ENCODE measurements around the gene GLP1R. TPM values are rescaled to one million over a fixed set of nuclear protein-coding genes. Genes with fewer than 3 reads are reported as not detected.

Gene GLP1R
- total RNA-seq, 1 experiment from 2014 or later: not detected

DNA sequence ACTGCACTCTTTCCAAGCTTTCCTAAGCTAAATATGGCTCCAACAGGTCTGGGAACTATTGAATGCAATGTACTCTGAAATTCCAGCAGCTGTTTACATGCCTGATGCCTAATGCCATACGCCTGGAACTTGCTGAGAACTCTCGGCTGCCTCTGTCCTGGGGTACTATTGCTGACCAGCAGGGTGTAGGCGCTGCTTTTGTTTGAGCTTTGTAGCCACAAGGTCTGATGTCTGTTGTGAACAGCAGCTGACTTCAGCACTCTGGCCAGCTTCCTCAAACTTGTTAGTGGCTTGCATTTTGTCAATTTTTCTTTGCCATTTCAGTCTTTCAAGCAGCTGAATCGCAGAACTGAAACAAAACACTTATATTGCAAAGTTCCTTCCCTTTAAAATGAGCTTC, 39.8 kb downstream of the GLP1R start:
- intact Hi-C loops (cut with micrococcal nuclease; ENCODE audit: unreplicated experiment): no loop called here
- POLR2A ChIA-PET (ENCODE audit: low non-redundant PET): no interaction called here
- CTCF ChIA-PET: interaction anchor here (0.7 kb wide), 1 partner anchor 1855 kb away, joined by 3 read pairs; no protein-coding TSS in a partner anchor
- Histone ChIP-seq H3K4me1 (ENCODE audit: insufficient read depth, low read length, poor library complexity, severe bottlenecking) (no peaks in the 10 kb centered on the region), H3K27ac (ENCODE audit: low read depth, low read length, poor library complexity, severe bottlenecking) (no peak overlapping the region), H3K27me3 (replicated peaks; ENCODE audit: insufficient read depth, low read depth, low read length, poor library complexity) (peaks cover 32% of the 10 kb centered on the region), H3K9me3 (ENCODE audit: low read depth, low read length, poor library complexity, severe bottlenecking) (no peaks in the 10 kb centered on the region), H3K36me3 (ENCODE audit: insufficient read depth, low read length, poor library complexity, severe bottlenecking) (no peaks in the 10 kb centered on the region), H3K4me3 (ENCODE audit: low read depth, low read length, poor library complexity, severe bottlenecking) (no peak overlapping the region)
- BruUV-seq (replicated peaks): no TSS peak
- TF ChIP-seq CTCF (conservative IDR thresholded peaks at IDR 0.05; ENCODE audit: low read depth, low read length): 0 out of 2 replicates have a peak, but pooled peaks have one; percentile 21
- TF ChIP-seq EZH2 (IDR thresholded peaks at IDR 0.05; ENCODE audit: borderline replicate concordance, low read depth, low read length, poor library complexity, severe bottlenecking): no peak
- no peak for DNase-seq (ENCODE audit: low spot score)

DNA sequence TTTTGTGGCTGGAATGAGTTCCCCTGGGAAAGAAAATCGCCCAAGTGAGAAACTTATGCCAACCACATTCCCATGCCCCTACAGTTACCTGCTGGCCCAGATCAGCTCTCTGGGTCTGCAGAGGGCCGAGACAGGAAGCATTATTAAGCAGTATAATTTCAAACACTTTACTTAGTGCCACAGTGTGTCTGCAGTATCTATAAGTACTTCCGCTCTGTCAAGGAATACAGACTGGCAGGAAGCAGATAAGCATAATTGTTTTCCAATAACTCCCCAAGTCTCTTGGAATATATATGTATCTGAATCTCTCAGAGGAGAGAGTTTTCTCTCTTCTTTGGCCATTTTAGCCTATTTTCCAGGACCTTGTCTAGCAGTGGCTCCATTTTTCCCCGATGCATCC, 41.5 kb downstream of the GLP1R start:
- intact Hi-C loops (cut with micrococcal nuclease; ENCODE audit: unreplicated experiment): no loop called here
- H3K36me3 ChIP-seq (ENCODE audit: insufficient read depth, low read length, poor library complexity, severe bottlenecking): no peaks in the 10 kb centered on the region
- CTCF ChIA-PET: no interaction called here

GRCh38 chr6:39091220-39091619, 42.6 kb downstream of the GLP1R start:
- TF ChIP-seq CTCF (conservative IDR thresholded peaks at IDR 0.05; ENCODE audit: low read depth, low read length): no peak
- TF ChIP-seq EZH2 (IDR thresholded peaks at IDR 0.05; ENCODE audit: borderline replicate concordance, low read depth, low read length, poor library complexity, severe bottlenecking): no peak
- ChIA-PET POLR2A (ENCODE audit: low non-redundant PET) (no interaction called here), CTCF (no interaction called here)
- Histone ChIP-seq H3K27me3 (replicated peaks; ENCODE audit: insufficient read depth, low read depth, low read length, poor library complexity) (peaks cover 26% of the 10 kb centered on the region), H3K4me3 (ENCODE audit: low read depth, low read length, poor library complexity, severe bottlenecking) (no peak overlapping the region), H3K27ac (ENCODE audit: low read depth, low read length, poor library complexity, severe bottlenecking) (no peak overlapping the region), H3K36me3 (ENCODE audit: insufficient read depth, low read length, poor library complexity, severe bottlenecking) (no peaks in the 10 kb centered on the region), H3K9me3 (ENCODE audit: low read depth, low read length, poor library complexity, severe bottlenecking) (no peaks in the 10 kb centered on the region), H3K4me1 (ENCODE audit: insufficient read depth, low read length, poor library complexity, severe bottlenecking) (no peaks in the 10 kb centered on the region)
- no TSS peak for BruUV-seq (replicated peaks)
- DNase-seq (ENCODE audit: low spot score): no peak
- intact Hi-C loops (cut with micrococcal nuclease; ENCODE audit: unreplicated experiment): no loop called here

More for the DNA sequence above, 41.5 kb downstream of the GLP1R start:
- TF ChIP-seq CTCF (conservative IDR thresholded peaks at IDR 0.05; ENCODE audit: low read depth, low read length): no peak
- no peak for TF ChIP-seq EZH2 (IDR thresholded peaks at IDR 0.05; ENCODE audit: borderline replicate concordance, low read depth, low read length, poor library complexity, severe bottlenecking)
- DNase-seq (ENCODE audit: low spot score): no peak
- POLR2A ChIA-PET (ENCODE audit: low non-redundant PET): no interaction called here
- Histone ChIP-seq H3K4me1 (ENCODE audit: insufficient read depth, low read length, poor library complexity, severe bottlenecking) (no peaks in the 10 kb centered on the region), H3K27me3 (replicated peaks; ENCODE audit: insufficient read depth, low read depth, low read length, poor library complexity) (peaks cover 32% of the 10 kb centered on the region), H3K27ac (ENCODE audit: low read depth, low read length, poor library complexity, severe bottlenecking) (no peak overlapping the region), H3K9me3 (ENCODE audit: low read depth, low read length, poor library complexity, severe bottlenecking) (no peaks in the 10 kb centered on the region), H3K4me3 (ENCODE audit: low read depth, low read length, poor library complexity, severe bottlenecking) (no peak overlapping the region)
- no TSS peak for BruUV-seq (replicated peaks)
